ENCODE measurements around the gene OR2T11.
"Not testable (repeated sequence)": the region's sequence is repeated elsewhere in the genome, so short reads cannot be mapped to it uniquely, and the experiment has no call there.

GRCh38 chr1:248640906-248641305, 6.0 kb upstream of the OR2T11 start:
- not testable (repeated sequence) for TF ChIP-seq CREM (CRISPR knock-in tag; IDR thresholded peaks at IDR 0.05); ZBTB21 (CRISPR knock-in tag; IDR thresholded peaks at IDR 0.05; ENCODE audit: borderline replicate concordance); NFYB (CRISPR knock-in tag; conservative IDR thresholded peaks at IDR 0.05; ENCODE audit: low read depth); CTCF (IDR thresholded peaks at IDR 0.05); FOXP1 (CRISPR knock-in tag; IDR thresholded peaks at IDR 0.05; ENCODE audit: borderline replicate concordance); ZNF281 (CRISPR knock-in tag; IDR thresholded peaks at IDR 0.05); NFATC4 (CRISPR knock-in tag; IDR thresholded peaks at IDR 0.05); TEAD4 (CRISPR knock-in tag; IDR thresholded peaks at IDR 0.05); SP1 (CRISPR knock-in tag; conservative IDR thresholded peaks at IDR 0.05)
- TF ChIP-seq, protein P1, sequence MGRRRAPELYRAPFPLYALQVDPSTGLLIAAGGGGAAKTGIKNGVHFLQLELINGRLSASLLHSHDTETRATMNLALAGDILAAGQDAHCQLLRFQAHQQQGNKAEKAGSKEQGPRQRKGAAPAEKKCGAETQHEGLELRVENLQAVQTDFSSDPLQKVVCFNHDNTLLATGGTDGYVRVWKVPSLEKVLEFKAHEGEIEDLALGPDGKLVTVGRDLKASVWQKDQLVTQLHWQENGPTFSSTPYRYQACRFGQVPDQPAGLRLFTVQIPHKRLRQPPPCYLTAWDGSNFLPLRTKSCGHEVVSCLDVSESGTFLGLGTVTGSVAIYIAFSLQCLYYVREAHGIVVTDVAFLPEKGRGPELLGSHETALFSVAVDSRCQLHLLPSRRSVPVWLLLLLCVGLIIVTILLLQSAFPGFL (CRISPR knock-in tag; IDR thresholded peaks at IDR 0.05; ENCODE audit: borderline replicate concordance): not testable (repeated sequence)

Measured in WTC11 (cell line).